Stimulated activated naive CD4-positive, alpha-beta T cell (primary cell): ENCODE data around the gene WTAP.

Experiments used
- DNase-seq, 6 experiments: peaks; one replicate each; lab custom pipeline; 2025; lab: John Stamatoyannopoulos, UW

WTAP gene

GRCh38 chr6:159805440-159806020 lies 78.2 kb downstream of the WTAP start:
- no peak for DNase-seq
